Measurements from ENCODE around the gene PGR. TPM values are rescaled to one million over a fixed set of nuclear protein-coding genes. Genes with fewer than 3 reads are reported as not detected.

Gene PGR
- not detected for total RNA-seq (ENCODE audit: unreplicated experiment)
- long read RNA-seq: 0 reads

GRCh38 chr11:101129203-101129943 is at the start of gene PGR:
Gene PGR (minus strand): TSS chr11:101129813. CDS start chr11:101129070, 743 bp downstream.
- Mint-ChIP-seq H3K9me3 (ENCODE audit: unreplicated experiment) (no peaks in the 10 kb centered on the region), H3K27ac (ENCODE audit: unreplicated experiment) (no peak within 1 kb of the TSS), H3K4me1 (ENCODE audit: unreplicated experiment) (peaks cover 3% of the 10 kb centered on the region), H3K4me3 (ENCODE audit: unreplicated experiment) (peak within 1 kb of the TSS; percentile 65), H3K36me3 (ENCODE audit: low read depth, unreplicated experiment) (peaks cover 3% of the 10 kb centered on the region), H3K27me3 (ENCODE audit: unreplicated experiment) (peaks cover 22% of the 10 kb centered on the region)
- TF ChIP-seq CTCF (IDR thresholded peaks at IDR 0.05; ENCODE audit: unreplicated experiment): no peak
- DNase-seq (ENCODE audit: low spot score): peak; percentile 5

GRCh38 chr11:101176381-101176780 is 46.8 kb upstream of the PGR start:
- H3K4me3 Mint-ChIP-seq (ENCODE audit: unreplicated experiment): no peak overlapping the region
- DNase-seq (ENCODE audit: low spot score): no peak
- no peaks in the 10 kb centered on the region for H3K9me3 Mint-ChIP-seq (ENCODE audit: unreplicated experiment)

GRCh38 chr11:101169944-101170343 is 40.3 kb upstream of the PGR start:
- no peaks in the 10 kb centered on the region for H3K9me3 Mint-ChIP-seq (ENCODE audit: unreplicated experiment)
- DNase-seq (ENCODE audit: low spot score): no peak
- H3K4me1 Mint-ChIP-seq (ENCODE audit: unreplicated experiment): no peaks in the 10 kb centered on the region
- no peak overlapping the region for H3K27ac Mint-ChIP-seq (ENCODE audit: unreplicated experiment)
- no peak overlapping the region for H3K4me3 Mint-ChIP-seq (ENCODE audit: unreplicated experiment)
- H3K36me3 Mint-ChIP-seq (ENCODE audit: low read depth, unreplicated experiment): no peaks in the 10 kb centered on the region
- H3K27me3 Mint-ChIP-seq (ENCODE audit: unreplicated experiment): peaks cover 1% of the 10 kb centered on the region
- no peak for TF ChIP-seq CTCF (IDR thresholded peaks at IDR 0.05; ENCODE audit: unreplicated experiment)

More at GRCh38 chr11:101176381-101176780, 46.8 kb upstream of the PGR start:
- H3K27ac Mint-ChIP-seq (ENCODE audit: unreplicated experiment): no peak overlapping the region
- no peaks in the 10 kb centered on the region for H3K36me3 Mint-ChIP-seq (ENCODE audit: low read depth, unreplicated experiment)
- no peaks in the 10 kb centered on the region for H3K4me1 Mint-ChIP-seq (ENCODE audit: unreplicated experiment)
- no peaks in the 10 kb centered on the region for H3K27me3 Mint-ChIP-seq (ENCODE audit: unreplicated experiment)
- TF ChIP-seq CTCF (IDR thresholded peaks at IDR 0.05; ENCODE audit: unreplicated experiment): no peak

- no peak overlapping the region for H3K27ac Mint-ChIP-seq (ENCODE audit: unreplicated experiment)
- no peaks in the 10 kb centered on the region for H3K9me3 Mint-ChIP-seq (ENCODE audit: unreplicated experiment)
- no peaks in the 10 kb centered on the region for H3K36me3 Mint-ChIP-seq (ENCODE audit: low read depth, unreplicated experiment)
- H3K27me3 Mint-ChIP-seq (ENCODE audit: unreplicated experiment): peaks cover 1% of the 10 kb centered on the region
- H3K4me3 Mint-ChIP-seq (ENCODE audit: unreplicated experiment): no peak overlapping the region
- TF ChIP-seq CTCF (IDR thresholded peaks at IDR 0.05; ENCODE audit: unreplicated experiment): no peak
- no peaks in the 10 kb centered on the region for H3K4me1 Mint-ChIP-seq (ENCODE audit: unreplicated experiment)
- DNase-seq (ENCODE audit: low spot score): no peak
Measured at GRCh38 chr11:101166038-101166437, 36.4 kb upstream of the PGR start.

- Mint-ChIP-seq H3K4me3 (ENCODE audit: unreplicated experiment) (no peak overlapping the region), H3K9me3 (ENCODE audit: unreplicated experiment) (peaks cover 12% of the 10 kb centered on the region), H3K4me1 (ENCODE audit: unreplicated experiment) (no peaks in the 10 kb centered on the region), H3K27me3 (ENCODE audit: unreplicated experiment) (no peaks in the 10 kb centered on the region), H3K36me3 (ENCODE audit: low read depth, unreplicated experiment) (peaks cover 10% of the 10 kb centered on the region), H3K27ac (ENCODE audit: unreplicated experiment) (no peak overlapping the region)
- no peak for DNase-seq (ENCODE audit: low spot score)
- TF ChIP-seq CTCF (IDR thresholded peaks at IDR 0.05; ENCODE audit: unreplicated experiment): no peak
Measured at GRCh38 chr11:101158119-101158518, 28.5 kb upstream of the PGR start.

Measured in endothelial cell (in vitro differentiated cells).